Naive thymus-derived CD8-positive, alpha-beta T cell (primary cell): ENCODE data around the gene ALOX5AP. TPM values are rescaled to one million over a fixed set of nuclear protein-coding genes. Genes with fewer than 3 reads are reported as not detected.

Source experiments
- ATAC-seq, 2 donors: fragments of 150-1000 bp; cut with Tn5 transposase in 1 of 2; sonication (Bioruptor Pico), chemical (Tn5 transposase) in 1 of 2; 1 replicate in 1 of 2; 2 replicates in 1 of 2; pipeline ENCODE4 v1.10.0; 2021; ENCODE audit warnings: mild to moderate bottlenecking in 2 of 2, moderate library complexity in 2 of 2
- POLR2A ChIA-PET: fragments of 350-600 bp; sonication (Branson Sonifier 250); formaldehyde crosslinking; loops from one replicate; lab custom pipeline; 2021; ENCODE audit warnings: antibody characterized with exemption; lab: Charles Lee
- DNase-seq, 10 donors: peaks; one replicate each; pipeline versions ENCODE4 v3.0.0 to v3.0.0-alpha.2; 2020 to 2022
- H3K27ac Mint-ChIP-seq, 10 donors: one replicate each; pipeline ENCODE4 v1.8.0; 2020 to 2022; ENCODE audit warnings: mild to moderate bottlenecking in 10 of 10, mixed read lengths in 10 of 10, moderate library complexity in 4 of 10, inconsistent platforms in 1 of 10
- H3K27me3 Mint-ChIP-seq, 5 donors: one replicate each; pipeline ENCODE4 v1.8.0; 2021 to 2022; ENCODE audit warnings: mixed read lengths in 5 of 5
- H3K36me3 Mint-ChIP-seq, 3 donors: one replicate each; pipeline ENCODE4 v1.8.0; 2020 to 2022; ENCODE audit warnings: mixed read lengths in 3 of 3, mild to moderate bottlenecking in 2 of 3, inconsistent platforms in 1 of 3
- H3K4me1 Mint-ChIP-seq, 4 donors: one replicate each; pipeline ENCODE4 v1.8.0; 2021 to 2022; ENCODE audit warnings: mixed read lengths in 4 of 4
- H3K4me3 Mint-ChIP-seq, 10 donors: one replicate each; pipeline ENCODE4 v1.8.0; 2020 to 2022; ENCODE audit warnings: mild to moderate bottlenecking in 10 of 10, mixed read lengths in 10 of 10, moderate library complexity in 6 of 10, inconsistent platforms in 1 of 10
- H3K9me3 Mint-ChIP-seq, 9 donors: one replicate each; pipeline ENCODE4 v1.8.0; 2020 to 2022; ENCODE audit warnings: mixed read lengths in 9 of 9, mild to moderate bottlenecking in 3 of 9, inconsistent platforms in 1 of 9, moderate library complexity in 1 of 9
- polyA plus RNA-seq, 3 donors: library from polyadenylated mRNA; unstranded; fragments of 300-500 nt; fragmentation: Illumina TruSeq; gene quantifications; one replicate each; pipeline ENCODE4 v1.2.3, GENCODE V29; 2021
- total RNA-seq, 8 experiments: library from RNA in 2 of 8; stranded (reverse) in 2 of 8; gene quantifications; one replicate each; pipeline ENCODE4 v1.2.3 and lab custom pipeline; 2021 to 2026

ALOX5AP gene
- total and polyA plus RNA-seq, 5 experiments from 2014 or later = 13.6 to 235 (median 137) TPM

DNA sequence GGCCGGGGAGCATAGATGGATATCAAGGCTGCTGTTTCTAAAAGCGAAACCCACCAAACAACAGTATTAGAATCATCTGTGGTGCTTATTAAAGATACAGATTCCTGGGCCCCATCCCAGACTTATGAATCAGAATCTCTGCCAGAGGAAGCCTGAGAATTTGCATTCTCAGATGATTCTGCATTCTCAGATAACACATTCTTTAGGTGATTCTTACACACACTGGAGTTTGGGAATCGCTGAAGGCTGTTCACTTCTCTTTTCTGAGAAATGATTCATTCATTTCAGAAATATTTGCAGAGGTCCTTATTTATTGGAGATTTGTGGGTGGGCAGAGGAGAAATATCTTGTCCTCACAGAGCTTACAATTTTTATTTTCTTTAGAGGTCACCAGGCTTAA lies 24.4 kb downstream of the ALOX5AP start:
- POLR2A ChIA-PET = no interaction called here
- no peaks in the 10 kb centered on the region for H3K9me3 Mint-ChIP-seq
- peaks cover 5 to 57% (median 20%) of the 10 kb centered on the region in 3 donors for H3K36me3 Mint-ChIP-seq
- no peak for ATAC-seq
- H3K27me3 Mint-ChIP-seq = no peaks in the 10 kb centered on the region
- no peak for DNase-seq
- H3K27ac Mint-ChIP-seq = no peak overlapping the region
- H3K4me1 Mint-ChIP-seq = peaks cover 0 to 3% (median 0%) of the 10 kb centered on the region in 4 donors
- H3K4me3 Mint-ChIP-seq = no peak overlapping the region

DNA sequence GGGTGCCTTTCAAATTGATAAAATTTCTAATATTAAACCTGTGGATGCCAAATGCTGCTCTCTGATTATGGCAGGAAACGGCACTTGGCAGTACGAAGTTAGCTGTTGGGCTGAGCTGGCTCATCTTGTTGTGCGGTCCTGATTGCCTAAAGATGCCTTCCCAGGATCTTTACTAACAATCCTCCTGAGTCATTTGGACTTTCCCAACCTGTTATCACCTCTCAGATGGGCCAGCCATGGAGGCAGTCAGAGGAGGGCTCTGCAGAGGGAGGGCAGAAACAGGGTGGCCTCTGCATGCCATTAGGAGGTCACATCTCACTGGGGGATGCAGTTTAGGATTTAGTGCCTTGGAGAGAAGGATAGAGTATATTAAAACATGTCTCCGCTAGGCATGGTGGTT lies 27.3 kb downstream of the ALOX5AP start:
- POLR2A ChIA-PET = no interaction called here

DNA sequence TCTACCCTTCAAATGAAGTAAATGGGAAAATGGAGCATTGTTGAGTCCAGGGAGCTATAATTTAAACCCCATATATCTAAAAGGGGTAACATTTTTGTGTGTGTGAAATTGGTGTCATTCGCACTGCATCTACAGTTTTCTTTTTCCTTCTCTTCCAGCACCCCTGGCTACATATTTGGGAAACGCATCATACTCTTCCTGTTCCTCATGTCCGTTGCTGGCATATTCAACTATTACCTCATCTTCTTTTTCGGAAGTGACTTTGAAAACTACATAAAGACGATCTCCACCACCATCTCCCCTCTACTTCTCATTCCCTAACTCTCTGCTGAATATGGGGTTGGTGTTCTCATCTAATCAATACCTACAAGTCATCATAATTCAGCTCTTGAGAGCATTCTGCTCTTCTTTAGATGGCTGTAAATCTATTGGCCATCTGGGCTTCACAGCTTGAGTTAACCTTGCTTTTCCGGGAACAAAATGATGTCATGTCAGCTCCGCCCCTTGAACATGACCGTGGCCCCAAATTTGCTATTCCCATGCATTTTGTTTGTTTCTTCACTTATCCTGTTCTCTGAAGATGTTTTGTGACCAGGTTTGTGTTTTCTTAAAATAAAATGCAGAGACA lies 28.6 kb downstream of the ALOX5AP start:
- ATAC-seq (no peak), DNase-seq (no peak)
- Mint-ChIP-seq H3K36me3 (peaks cover 5 to 42% (median 21%) of the 10 kb centered on the region in 3 donors), H3K27me3 (no peaks in the 10 kb centered on the region), H3K27ac (no peak overlapping the region), H3K9me3 (no peaks in the 10 kb centered on the region), H3K4me1 (peaks cover 4 to 14% (median 7%) of the 10 kb centered on the region in 4 donors), H3K4me3 (no peak overlapping the region)
- POLR2A ChIA-PET = no interaction called here

More for the DNA sequence above, 27.3 kb downstream of the ALOX5AP start:
- no peak for DNase-seq
- H3K4me3 Mint-ChIP-seq = no peak overlapping the region
- no peak for ATAC-seq
- no peak overlapping the region for H3K27ac Mint-ChIP-seq
- H3K4me1 Mint-ChIP-seq = peaks cover 4 to 11% (median 6%) of the 10 kb centered on the region in 4 donors
- H3K9me3 Mint-ChIP-seq = no peaks in the 10 kb centered on the region
- H3K36me3 Mint-ChIP-seq = peaks cover 5 to 51% (median 27%) of the 10 kb centered on the region in 3 donors
- no peaks in the 10 kb centered on the region for H3K27me3 Mint-ChIP-seq

DNA sequence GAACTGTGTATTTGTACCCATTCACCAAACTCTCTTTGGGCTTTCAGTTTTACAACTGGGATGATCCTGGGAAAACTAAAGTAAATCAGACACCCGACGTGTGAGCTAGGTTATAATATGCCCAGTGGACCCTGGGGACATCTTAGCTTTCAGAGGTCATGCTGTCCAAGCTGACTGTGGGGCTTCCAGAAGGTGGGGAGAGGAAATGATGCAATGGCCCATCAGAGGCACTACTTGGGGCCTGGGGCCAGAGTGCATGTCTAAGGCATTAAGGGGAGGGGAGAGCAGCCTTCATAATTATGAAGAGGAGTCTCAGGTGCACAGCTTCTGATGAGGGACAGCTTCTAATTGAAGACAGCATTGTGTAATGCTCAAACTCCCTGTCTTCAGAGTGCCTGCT lies 30.9 kb downstream of the ALOX5AP start:
- POLR2A ChIA-PET = no interaction called here
- H3K27ac Mint-ChIP-seq = peak overlapping the region in 5 of 10 donors; percentile 19 to 82 (median 43)

DNA sequence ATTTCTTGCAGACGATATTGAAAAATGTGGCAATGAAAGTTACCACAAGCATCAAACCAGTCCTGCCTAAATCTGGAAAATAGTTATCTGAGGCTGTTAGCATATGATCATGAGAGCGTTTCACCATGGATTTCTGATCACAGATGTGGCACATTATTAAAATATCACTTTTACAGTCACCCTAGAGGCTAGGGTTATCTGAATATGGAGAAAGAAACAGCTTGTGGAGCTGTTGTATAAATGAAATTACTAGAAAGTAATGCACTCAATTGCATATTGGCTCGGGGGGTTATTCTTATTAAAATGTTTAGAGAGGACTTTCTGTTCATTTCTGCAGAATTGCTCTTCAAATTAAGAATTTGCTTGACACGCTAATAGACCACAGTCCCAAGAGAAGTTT lies 35.6 kb downstream of the ALOX5AP start:
- Mint-ChIP-seq H3K27ac (no peak overlapping the region), H3K27me3 (no peaks in the 10 kb centered on the region), H3K4me1 (peaks cover 11 to 44% (median 15%) of the 10 kb centered on the region in 4 donors), H3K4me3 (no peak overlapping the region), H3K36me3 (peaks cover 0 to 7% (median 0%) of the 10 kb centered on the region in 3 donors), H3K9me3 (peaks cover 0 to 4% (median 0%) of the 10 kb centered on the region in 9 donors)
- POLR2A ChIA-PET = no interaction called here
- DNase-seq = no peak
- ATAC-seq = no peak

More for the DNA sequence above, 30.9 kb downstream of the ALOX5AP start:
- Mint-ChIP-seq H3K36me3 (peaks cover 5 to 30% (median 19%) of the 10 kb centered on the region in 3 donors), H3K4me1 (peaks cover 4 to 14% (median 6%) of the 10 kb centered on the region in 4 donors), H3K9me3 (no peaks in the 10 kb centered on the region), H3K4me3 (no peak overlapping the region), H3K27me3 (no peaks in the 10 kb centered on the region)
- ATAC-seq (no peak), DNase-seq (no peak)

DNA sequence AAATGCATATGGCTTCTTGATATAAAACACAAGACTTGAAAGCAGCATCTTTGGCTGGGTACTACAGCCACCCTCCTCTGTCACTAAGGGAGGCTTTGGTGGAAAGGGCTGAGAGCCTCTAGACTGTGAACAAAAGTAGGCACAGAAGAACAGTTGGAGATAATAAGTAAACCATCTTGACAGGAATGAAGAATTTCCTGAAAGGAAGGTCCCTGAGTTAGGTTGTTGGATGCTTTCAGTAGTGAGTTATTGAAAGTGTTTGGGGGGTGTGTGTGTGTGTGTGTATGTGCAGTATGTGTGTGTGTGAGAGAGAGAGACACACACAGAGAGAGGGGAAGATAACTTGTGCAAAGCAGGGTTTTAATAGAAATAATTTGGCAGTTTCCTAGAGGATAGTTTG lies 38.2 kb downstream of the ALOX5AP start:
- DNase-seq (no peak), ATAC-seq (no peak)
- POLR2A ChIA-PET = no interaction called here
- peak overlapping the region in 5 of 10 donors; percentile 6 to 45 (median 20) for H3K27ac Mint-ChIP-seq
- H3K9me3 Mint-ChIP-seq = peaks cover 0 to 4% (median 0%) of the 10 kb centered on the region in 9 donors
- no peak overlapping the region for H3K4me3 Mint-ChIP-seq
- peaks cover 7 to 35% (median 11%) of the 10 kb centered on the region in 4 donors for H3K4me1 Mint-ChIP-seq
- peaks cover 0 to 4% (median 0%) of the 10 kb centered on the region in 3 donors for H3K36me3 Mint-ChIP-seq
- H3K27me3 Mint-ChIP-seq = no peaks in the 10 kb centered on the region

GRCh38 chr13:30774214-30774730 lies 38.9 kb downstream of the ALOX5AP start:
- Mint-ChIP-seq H3K4me3 (peak overlapping the region in 3 of 10 donors; percentile 16 to 52 (median 27)), H3K4me1 (peaks cover 7 to 35% (median 11%) of the 10 kb centered on the region in 4 donors), H3K36me3 (peaks cover 0 to 4% (median 0%) of the 10 kb centered on the region in 3 donors), H3K27ac (peak overlapping the region in 6 of 10 donors; percentile 20 to 87 (median 51)), H3K27me3 (no peaks in the 10 kb centered on the region), H3K9me3 (peaks cover 0 to 4% (median 0%) of the 10 kb centered on the region in 9 donors)
- POLR2A ChIA-PET = no interaction called here
- ATAC-seq = peak in 1 of 2 donors; percentile 25
- peak in 2 of 10 donors; percentile 6 to 10 for DNase-seq

GRCh38 chr13:30776661-30777060 lies 41.3 kb downstream of the ALOX5AP start:
- H3K36me3 Mint-ChIP-seq = peaks cover 0 to 9% (median 6%) of the 10 kb centered on the region in 3 donors
- H3K4me1 Mint-ChIP-seq = peaks cover 7 to 35% (median 11%) of the 10 kb centered on the region in 4 donors
- no peak overlapping the region for H3K4me3 Mint-ChIP-seq
- H3K27ac Mint-ChIP-seq = no peak overlapping the region
- POLR2A ChIA-PET = no interaction called here
- H3K9me3 Mint-ChIP-seq = peaks cover 0 to 8% (median 0%) of the 10 kb centered on the region in 9 donors
- DNase-seq = no peak
- H3K27me3 Mint-ChIP-seq = no peaks in the 10 kb centered on the region
- ATAC-seq = no peak

GRCh38 chr13:30779016-30779415 lies 43.7 kb downstream of the ALOX5AP start:
- DNase-seq = no peak
- no peak for ATAC-seq
- H3K27ac Mint-ChIP-seq = no peak overlapping the region
- POLR2A ChIA-PET = no interaction called here
- H3K4me1 Mint-ChIP-seq = peaks cover under 1 to 20% (median 5%) of the 10 kb centered on the region in 4 donors
- H3K9me3 Mint-ChIP-seq = peaks cover 0 to 20% (median 3%) of the 10 kb centered on the region in 9 donors
- no peak overlapping the region for H3K4me3 Mint-ChIP-seq
- peaks cover 0 to 12% (median 6%) of the 10 kb centered on the region in 3 donors for H3K36me3 Mint-ChIP-seq
- H3K27me3 Mint-ChIP-seq = peaks cover 0 to 4% (median 0%) of the 10 kb centered on the region in 5 donors

- Mint-ChIP-seq H3K9me3 (peaks cover 0 to 20% (median 3%) of the 10 kb centered on the region in 9 donors), H3K27me3 (peaks cover 0 to 4% (median 0%) of the 10 kb centered on the region in 5 donors), H3K4me1 (peaks cover 0 to 14% (median 1%) of the 10 kb centered on the region in 4 donors), H3K4me3 (no peak overlapping the region), H3K36me3 (peaks cover 0 to 12% (median 6%) of the 10 kb centered on the region in 3 donors), H3K27ac (no peak overlapping the region)
- ATAC-seq (no peak), DNase-seq (no peak)
- POLR2A ChIA-PET = no interaction called here
Measured at GRCh38 chr13:30779608-30780007, 44.3 kb downstream of the ALOX5AP start.

DNA sequence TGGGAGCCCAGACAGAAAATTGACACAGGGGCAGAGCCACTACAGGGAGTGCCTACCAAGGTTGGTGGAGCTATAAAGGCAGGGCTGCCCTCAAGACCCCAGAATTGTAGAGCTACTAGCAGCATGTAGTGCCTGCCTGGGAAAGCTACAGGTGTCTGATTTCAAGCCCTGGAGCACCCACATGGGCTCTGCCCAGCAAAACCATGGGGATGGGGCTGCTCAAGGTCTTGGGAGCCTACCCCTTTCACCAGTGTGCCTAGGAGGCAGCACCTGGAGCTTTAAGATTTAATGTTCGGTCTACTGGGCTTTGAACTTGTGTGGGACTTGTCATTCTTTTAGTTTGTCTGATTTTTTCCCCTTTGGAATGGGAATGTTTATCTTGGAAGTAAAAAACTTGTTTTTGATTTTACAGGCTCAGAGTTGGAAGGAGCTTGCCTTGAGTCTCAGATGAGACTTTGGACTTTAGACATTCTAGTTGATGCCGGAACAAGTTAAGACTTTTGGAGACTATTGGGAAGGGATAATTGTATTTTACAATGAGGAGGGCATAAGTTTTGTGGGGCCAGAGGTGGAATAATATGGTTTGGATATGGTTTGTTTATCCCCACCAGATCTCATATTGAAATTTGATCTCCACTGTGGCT lies 45.1 kb downstream of the ALOX5AP start:
- H3K4me1 Mint-ChIP-seq = peaks cover 0 to 5% (median 1%) of the 10 kb centered on the region in 4 donors
- ATAC-seq (no peak), DNase-seq (no peak)
- peaks cover 0 to 20% (median 3%) of the 10 kb centered on the region in 9 donors for H3K9me3 Mint-ChIP-seq
- peaks cover 0 to 12% (median 6%) of the 10 kb centered on the region in 3 donors for H3K36me3 Mint-ChIP-seq
- POLR2A ChIA-PET = no interaction called here
- H3K27me3 Mint-ChIP-seq = peaks cover 0 to 4% (median 0%) of the 10 kb centered on the region in 5 donors
- no peak overlapping the region for H3K27ac Mint-ChIP-seq
- H3K4me3 Mint-ChIP-seq = no peak overlapping the region

GRCh38 chr13:30785191-30785850 lies 50.0 kb downstream of the ALOX5AP start:
- POLR2A ChIA-PET = no interaction called here
- H3K9me3 Mint-ChIP-seq = peaks cover 0 to 18% (median 3%) of the 10 kb centered on the region in 9 donors
- H3K4me3 Mint-ChIP-seq = no peak overlapping the region
- H3K4me1 Mint-ChIP-seq = no peaks in the 10 kb centered on the region
- ATAC-seq (no peak), DNase-seq (no peak)
- H3K27me3 Mint-ChIP-seq = peaks cover 0 to 6% (median 0%) of the 10 kb centered on the region in 5 donors
- peaks cover 0 to 12% (median 6%) of the 10 kb centered on the region in 3 donors for H3K36me3 Mint-ChIP-seq
- no peak overlapping the region for H3K27ac Mint-ChIP-seq
